Mononuclear cell (primary cell): ENCODE measurements around the gene TMEM120B. TPM values are rescaled to one million over a fixed set of nuclear protein-coding genes. Genes with fewer than 3 reads are reported as not detected.

ENCODE experiments used
- H3K27me3 ChIP-seq: 2 replicates; pipeline ENCODE4 v1.6.0; 2011; ENCODE audit warnings: low read length, control low read depth; ENCODE audit not compliant: insufficient read depth
- H3K4me1 ChIP-seq: 2 replicates; pipeline ENCODE4 v1.5.1; 2011; ENCODE audit warnings: mild to moderate bottlenecking, low read length, control low read depth; ENCODE audit not compliant: insufficient read depth
- H3K4me3 ChIP-seq: 2 replicates; pipeline ENCODE4 v1.5.1; 2011; ENCODE audit warnings: mild to moderate bottlenecking, low read length, moderate library complexity
- H3K9me3 ChIP-seq: 2 replicates; pipeline ENCODE4 v1.5.1; 2011; ENCODE audit warnings: low read depth, mild to moderate bottlenecking, control low read depth, low read length
- total RNA-seq: library from RNA; depleted of rRNA; stranded (reverse); fragments of >200 nt; gene quantifications from one replicate; pipeline ENCODE4 v1.2.3, GENCODE V29; 2012

Gene TMEM120B
- total RNA-seq, 1 donor = 2.1 TPM

DNA sequence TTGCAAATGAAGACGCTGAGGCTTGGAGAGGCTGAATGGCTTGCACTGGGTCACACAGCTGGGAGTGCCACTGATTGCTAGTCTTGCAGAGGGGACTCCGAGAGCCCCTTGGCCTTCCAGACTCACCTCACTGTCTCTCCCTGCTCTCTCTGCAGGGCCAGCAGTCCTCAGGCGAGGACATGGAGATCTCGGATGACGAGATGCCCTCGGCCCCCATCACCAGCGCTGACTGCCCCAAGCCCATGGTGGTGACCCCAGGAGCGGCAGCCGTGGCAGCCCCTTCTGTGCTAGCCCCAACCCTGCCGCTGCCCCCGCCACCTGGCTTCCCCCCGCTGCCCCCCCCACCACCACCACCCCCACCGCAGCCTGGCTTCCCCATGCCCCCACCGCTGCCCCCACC is 101.4 kb downstream of the TMEM120B start:
- Histone ChIP-seq H3K4me3 (no peak overlapping the region), H3K9me3 (no peaks in the 10 kb centered on the region), H3K4me1 (peaks cover 40% of the 10 kb centered on the region), H3K27me3 (no peaks in the 10 kb centered on the region)

DNA sequence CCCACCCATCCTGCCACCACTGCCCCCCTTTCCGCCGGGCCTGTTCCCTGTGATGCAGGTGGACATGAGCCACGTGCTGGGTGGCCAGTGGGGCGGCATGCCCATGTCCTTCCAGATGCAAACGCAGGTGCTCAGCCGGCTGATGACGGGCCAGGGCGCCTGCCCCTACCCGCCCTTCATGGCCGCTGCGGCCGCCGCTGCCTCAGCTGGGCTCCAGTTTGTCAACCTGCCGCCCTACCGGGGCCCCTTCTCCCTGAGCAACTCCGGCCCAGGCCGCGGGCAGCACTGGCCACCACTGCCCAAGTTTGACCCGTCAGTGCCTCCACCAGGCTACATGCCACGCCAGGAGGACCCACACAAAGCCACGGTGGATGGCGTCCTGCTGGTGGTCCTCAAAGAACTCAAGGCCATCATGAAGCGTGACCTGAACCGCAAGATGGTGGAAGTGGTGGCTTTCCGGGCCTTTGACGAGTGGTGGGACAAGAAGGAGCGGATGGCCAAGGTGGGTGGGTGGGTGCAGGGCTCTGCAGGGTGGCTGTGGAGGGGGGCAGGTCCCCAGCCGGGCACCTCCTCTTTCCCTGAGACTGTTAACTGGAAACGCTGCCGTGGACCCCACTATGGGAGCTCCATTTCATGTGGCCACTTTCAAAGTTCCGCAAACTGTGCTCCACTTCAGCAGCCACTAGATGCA is 102.0 kb downstream of the TMEM120B start:
- no peaks in the 10 kb centered on the region for H3K9me3 ChIP-seq
- peaks cover 40% of the 10 kb centered on the region for H3K4me1 ChIP-seq
- no peaks in the 10 kb centered on the region for H3K27me3 ChIP-seq
- H3K4me3 ChIP-seq = no peak overlapping the region

DNA sequence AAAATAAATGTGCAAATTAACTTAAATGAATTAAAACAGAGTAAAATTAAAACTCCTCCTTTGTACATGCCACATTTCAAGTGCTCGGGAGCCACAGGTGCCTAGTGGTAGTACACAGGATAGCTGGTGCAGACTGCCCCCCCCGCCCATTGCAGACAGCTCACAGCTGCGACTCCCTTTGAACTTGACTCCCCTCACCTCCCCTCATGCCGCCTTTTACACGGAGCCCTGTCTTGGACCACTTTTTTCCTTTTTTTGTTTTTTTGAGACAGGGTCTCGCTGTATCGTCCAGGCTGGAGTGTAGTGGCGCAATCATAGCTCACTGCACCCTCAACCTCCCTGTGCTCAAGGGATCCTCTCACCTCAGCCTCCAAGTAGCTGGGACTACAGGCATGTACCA is 102.7 kb downstream of the TMEM120B start:
- no peaks in the 10 kb centered on the region for H3K9me3 ChIP-seq
- no peak overlapping the region for H3K4me3 ChIP-seq
- peaks cover 38% of the 10 kb centered on the region for H3K4me1 ChIP-seq
- no peaks in the 10 kb centered on the region for H3K27me3 ChIP-seq

DNA sequence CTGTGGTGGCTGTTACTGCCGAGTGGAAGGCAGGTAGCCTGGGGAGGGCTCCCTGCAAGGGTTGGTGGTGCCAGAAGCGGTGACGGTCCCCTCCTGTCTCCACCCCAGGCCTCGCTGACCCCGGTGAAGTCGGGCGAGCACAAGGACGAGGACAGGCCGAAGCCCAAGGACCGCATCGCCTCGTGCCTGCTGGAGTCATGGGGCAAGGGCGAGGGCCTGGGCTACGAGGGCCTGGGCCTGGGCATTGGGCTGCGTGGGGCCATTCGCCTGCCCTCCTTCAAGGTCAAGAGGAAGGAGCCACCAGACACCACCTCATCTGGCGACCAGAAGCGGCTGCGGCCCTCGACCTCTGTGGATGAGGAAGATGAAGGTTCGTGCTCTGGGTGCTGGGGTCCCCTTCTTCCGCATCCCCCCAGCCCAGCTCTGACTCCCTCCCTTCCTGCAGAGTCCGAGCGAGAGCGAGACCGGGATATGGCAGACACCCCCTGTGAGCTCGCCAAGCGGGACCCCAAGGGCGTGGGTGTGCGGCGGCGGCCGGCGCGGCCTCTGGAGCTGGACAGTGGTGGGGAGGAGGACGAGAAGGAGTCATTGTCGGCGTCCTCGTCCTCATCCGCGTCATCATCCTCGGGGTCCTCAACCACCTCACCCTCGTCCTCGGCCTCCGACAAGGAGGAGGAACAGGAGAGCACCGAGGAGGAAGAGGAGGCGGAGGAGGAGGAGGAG is 104.5 kb downstream of the TMEM120B start:
- Histone ChIP-seq H3K9me3 (no peaks in the 10 kb centered on the region), H3K4me3 (no peak overlapping the region), H3K27me3 (no peaks in the 10 kb centered on the region), H3K4me1 (peaks cover 19% of the 10 kb centered on the region)

DNA sequence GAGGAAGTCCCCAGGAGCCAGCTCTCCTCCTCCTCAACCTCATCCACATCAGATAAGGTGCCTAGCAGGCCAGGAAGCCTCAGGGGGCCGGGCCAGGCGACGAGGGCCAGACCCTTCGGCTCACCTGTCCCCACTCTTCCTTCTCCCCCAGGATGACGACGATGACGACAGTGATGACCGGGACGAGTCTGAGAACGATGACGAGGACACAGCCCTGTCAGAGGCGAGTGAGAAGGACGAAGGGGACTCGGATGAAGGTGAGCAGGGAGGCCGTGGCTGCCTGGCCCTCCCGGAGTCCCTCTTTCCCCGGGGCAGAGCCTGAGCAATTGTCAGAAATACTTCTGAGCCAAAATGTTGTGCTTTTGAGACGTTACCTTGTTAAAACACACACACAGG is 105.1 kb downstream of the TMEM120B start:
- Histone ChIP-seq H3K27me3 (no peaks in the 10 kb centered on the region), H3K9me3 (no peaks in the 10 kb centered on the region), H3K4me3 (no peak overlapping the region), H3K4me1 (peaks cover 14% of the 10 kb centered on the region)

DNA sequence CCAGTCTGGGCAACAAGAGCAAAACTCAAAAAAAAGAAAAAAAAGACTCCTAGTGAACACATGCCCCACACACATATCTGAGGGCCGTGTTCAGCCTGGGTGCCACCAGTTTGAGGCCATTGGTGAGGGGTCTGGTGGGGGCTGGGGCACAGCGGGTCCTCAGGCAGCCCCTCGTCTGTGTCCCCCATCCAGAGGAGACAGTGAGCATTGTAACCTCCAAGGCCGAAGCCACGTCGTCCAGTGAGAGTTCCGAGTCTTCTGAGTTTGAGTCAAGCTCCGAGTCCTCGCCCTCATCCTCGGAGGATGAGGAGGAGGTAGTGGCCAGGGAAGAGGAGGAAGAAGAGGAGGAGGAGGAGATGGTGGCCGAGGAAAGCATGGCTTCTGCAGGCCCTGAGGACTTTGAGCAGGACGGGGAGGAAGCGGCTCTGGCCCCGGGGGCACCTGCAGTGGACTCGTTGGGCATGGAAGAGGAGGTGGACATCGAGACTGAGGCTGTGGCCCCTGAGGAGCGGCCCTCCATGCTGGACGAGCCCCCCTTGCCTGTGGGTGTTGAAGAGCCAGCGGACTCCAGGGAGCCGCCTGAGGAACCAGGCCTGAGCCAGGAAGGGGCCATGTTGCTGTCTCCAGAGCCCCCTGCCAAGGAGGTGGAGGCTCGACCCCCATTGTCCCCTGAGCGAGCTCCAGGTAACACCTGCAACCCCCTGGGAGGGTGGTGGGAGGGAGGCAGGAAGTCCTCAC is 106.8 kb downstream of the TMEM120B start:
- Histone ChIP-seq H3K9me3 (no peaks in the 10 kb centered on the region), H3K4me3 (no peak overlapping the region), H3K4me1 (no peaks in the 10 kb centered on the region), H3K27me3 (no peaks in the 10 kb centered on the region)

DNA sequence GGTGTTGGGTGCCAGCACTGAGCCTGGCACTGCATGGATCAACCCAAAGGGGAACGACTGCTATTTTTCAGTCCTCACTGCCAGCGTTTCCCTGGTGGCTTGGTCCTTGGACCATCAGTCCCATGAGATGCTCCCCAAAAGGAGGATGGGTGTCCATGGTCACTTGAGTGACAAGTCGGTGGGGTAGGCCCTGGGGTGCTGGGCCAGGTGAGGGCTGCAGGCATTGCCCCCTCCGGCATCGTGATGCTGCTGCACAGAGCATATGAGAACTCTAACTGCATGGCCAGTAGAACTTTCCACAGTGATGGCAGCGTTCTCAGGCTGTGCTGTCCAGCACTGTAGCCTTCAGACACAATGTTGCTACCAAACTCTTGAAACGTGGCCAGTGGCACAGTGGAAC is 107.5 kb downstream of the TMEM120B start:
- Histone ChIP-seq H3K27me3 (no peaks in the 10 kb centered on the region), H3K4me3 (no peak overlapping the region), H3K4me1 (no peaks in the 10 kb centered on the region), H3K9me3 (no peaks in the 10 kb centered on the region)

DNA sequence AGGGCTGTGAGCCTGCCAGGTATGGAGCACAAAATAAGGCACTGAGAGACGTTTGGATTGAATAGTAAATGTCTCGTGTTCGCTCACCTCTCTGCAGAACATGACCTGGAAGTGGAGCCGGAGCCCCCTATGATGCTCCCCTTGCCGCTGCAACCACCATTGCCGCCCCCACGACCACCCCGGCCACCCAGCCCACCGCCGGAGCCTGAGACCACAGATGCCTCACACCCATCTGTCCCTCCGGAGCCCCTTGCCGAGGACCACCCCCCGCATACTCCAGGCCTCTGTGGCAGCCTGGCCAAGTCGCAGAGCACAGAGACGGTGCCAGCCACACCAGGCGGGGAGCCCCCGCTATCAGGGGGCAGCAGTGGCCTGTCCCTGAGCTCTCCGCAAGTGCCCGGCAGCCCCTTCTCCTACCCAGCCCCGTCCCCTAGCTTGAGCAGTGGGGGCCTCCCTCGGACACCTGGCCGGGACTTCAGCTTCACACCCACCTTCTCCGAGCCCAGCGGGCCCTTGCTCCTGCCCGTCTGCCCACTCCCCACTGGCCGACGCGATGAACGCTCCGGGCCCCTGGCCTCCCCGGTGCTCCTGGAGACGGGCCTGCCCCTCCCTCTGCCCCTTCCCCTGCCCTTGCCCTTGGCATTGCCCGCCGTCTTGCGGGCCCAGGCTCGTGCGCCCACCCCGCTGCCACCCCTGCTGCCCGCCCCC is 110.0 kb downstream of the TMEM120B start:
- Histone ChIP-seq H3K4me1 (no peaks in the 10 kb centered on the region), H3K4me3 (no peak overlapping the region), H3K27me3 (no peaks in the 10 kb centered on the region), H3K9me3 (no peaks in the 10 kb centered on the region)

DNA sequence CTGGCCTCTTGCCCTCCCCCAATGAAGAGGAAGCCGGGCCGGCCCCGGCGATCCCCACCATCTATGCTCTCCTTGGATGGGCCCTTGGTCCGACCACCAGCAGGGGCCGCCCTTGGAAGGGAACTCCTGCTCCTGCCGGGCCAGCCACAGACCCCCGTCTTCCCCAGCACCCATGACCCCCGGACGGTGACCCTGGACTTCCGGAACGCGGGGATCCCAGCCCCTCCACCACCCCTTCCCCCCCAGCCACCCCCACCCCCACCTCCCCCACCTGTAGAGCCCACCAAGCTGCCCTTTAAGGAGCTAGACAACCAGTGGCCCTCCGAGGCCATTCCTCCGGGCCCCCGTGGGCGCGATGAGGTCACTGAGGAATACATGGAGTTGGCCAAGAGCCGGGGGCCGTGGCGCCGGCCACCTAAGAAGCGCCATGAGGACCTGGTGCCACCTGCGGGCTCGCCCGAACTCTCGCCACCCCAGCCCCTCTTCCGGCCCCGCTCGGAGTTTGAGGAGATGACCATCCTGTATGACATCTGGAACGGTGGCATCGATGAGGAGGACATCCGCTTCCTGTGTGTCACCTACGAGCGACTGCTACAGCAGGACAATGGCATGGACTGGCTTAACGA is 110.7 kb downstream of the TMEM120B start:
- H3K9me3 ChIP-seq = no peaks in the 10 kb centered on the region
- H3K27me3 ChIP-seq = no peaks in the 10 kb centered on the region
- H3K4me1 ChIP-seq = no peaks in the 10 kb centered on the region
- no peak overlapping the region for H3K4me3 ChIP-seq

DNA sequence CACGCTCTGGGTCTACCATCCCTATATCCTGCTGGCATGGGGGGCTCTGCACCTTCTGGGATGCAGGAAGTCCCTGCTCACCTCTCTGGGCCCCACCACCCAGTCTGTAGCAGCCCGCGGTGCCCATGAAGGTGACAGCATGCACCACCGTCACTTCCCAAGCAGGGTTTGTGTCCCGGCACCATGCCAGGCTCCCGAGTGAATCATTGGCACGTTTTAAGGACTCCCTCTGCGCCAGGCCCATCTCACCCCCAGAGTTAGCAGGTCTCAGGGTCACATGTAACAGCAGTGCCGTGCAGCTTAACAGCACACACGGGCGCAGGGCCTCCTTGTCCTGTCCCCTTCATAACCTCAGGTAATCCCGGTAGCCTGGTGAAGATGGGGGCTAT is 111.2 kb downstream of the TMEM120B start:
- H3K27me3 ChIP-seq = no peaks in the 10 kb centered on the region
- no peaks in the 10 kb centered on the region for H3K9me3 ChIP-seq
- no peak overlapping the region for H3K4me3 ChIP-seq
- no peaks in the 10 kb centered on the region for H3K4me1 ChIP-seq

DNA sequence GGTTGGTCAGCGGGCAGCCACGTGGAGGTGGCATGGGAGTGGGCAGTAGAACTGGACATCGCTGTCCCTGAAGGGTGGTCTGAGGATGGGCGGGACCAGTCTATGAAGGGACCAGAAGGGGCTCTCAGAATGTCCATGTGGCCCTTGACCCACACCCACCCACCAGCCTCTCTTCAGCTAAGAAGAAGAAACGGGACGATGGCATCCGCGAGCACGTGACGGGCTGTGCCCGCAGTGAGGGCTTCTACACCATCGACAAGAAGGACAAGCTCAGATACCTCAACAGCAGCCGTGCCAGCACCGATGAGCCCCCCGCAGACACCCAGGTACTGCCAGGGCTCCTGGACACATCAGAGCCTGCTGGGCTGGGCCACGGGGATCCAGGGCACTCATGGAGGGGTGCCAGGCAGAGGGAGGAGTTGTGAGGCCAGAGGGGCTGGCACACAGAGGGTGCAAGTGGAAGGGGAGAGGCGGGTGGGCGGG is 112.5 kb downstream of the TMEM120B start:
- no peak overlapping the region for H3K4me3 ChIP-seq
- H3K9me3 ChIP-seq = no peaks in the 10 kb centered on the region
- no peaks in the 10 kb centered on the region for H3K4me1 ChIP-seq
- no peaks in the 10 kb centered on the region for H3K27me3 ChIP-seq

DNA sequence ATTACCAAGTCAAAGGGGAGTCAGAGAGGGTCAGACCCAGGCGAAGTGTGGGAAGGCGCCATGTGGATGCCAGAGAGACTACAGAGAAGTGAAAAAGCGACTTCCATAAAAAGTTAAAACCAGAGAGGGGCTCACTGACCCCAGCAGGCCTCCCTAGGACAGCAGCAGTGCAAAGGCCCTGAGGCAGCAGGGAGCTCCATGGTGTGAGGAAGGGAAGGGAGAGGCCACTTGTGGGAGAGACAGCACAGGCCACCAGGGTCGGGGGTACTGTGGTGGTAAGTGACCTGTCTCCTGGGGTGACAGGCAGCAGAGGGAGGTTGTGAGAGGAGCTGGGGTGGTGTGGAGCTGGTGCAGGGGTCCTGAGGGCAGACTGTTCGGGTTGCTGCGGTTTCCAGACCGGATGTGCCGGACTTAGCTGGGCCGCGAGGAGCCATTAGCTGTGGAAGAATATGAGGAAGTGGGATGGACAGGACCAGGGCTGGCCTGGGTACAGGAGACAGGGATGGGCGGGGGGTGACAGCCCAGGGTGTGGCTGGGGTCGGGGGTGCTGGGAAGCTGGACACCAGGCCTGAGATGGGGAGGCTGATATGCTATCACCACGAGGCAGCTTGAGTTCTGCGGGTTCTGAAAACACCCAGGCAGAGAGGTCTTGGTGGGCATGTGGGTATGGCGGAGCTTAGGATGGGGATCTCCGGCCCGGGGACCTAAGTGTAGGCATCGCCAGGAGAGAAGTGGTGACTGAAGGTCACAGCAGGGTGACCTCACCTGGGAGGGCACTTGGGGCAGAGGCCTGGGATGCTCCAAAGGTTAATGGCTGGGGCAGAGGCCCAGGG is 114.0 kb downstream of the TMEM120B start:
- H3K9me3 ChIP-seq = no peaks in the 10 kb centered on the region
- no peaks in the 10 kb centered on the region for H3K4me1 ChIP-seq
- no peaks in the 10 kb centered on the region for H3K27me3 ChIP-seq
- H3K4me3 ChIP-seq = no peak overlapping the region

DNA sequence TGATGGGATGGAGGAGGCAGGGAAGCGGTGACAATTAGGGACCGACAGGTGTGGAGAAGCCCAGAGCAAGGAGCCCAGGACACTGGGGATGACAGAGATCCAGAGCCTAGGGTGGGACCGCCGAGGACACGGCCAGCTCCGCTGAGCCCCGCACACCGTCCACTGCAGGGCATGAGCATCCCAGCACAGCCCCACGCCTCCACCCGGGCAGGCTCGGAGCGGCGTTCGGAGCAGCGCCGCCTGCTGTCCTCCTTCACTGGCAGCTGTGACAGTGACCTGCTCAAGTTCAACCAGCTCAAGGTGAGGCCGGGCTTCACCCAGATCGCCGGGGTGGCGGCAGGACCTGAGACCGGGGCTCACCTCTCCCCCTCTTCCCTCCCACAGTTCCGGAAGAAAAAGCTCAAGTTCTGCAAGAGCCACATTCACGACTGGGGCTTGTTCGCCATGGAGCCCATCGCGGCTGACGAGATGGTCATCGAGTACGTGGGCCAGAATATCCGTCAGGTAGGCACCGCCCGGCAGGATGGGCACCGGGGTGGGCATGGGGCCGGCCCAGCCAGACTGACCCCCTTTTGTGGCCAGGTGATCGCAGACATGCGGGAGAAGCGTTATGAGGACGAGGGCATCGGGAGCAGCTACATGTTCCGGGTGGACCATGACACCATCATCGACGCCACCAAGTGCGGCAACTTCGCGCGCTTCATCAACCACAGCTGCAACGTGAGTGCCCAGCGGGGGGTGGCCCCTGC is 115.0 kb downstream of the TMEM120B start:
- no peaks in the 10 kb centered on the region for H3K27me3 ChIP-seq

More for the DNA sequence above, 115.0 kb downstream of the TMEM120B start:
- peaks cover 5% of the 10 kb centered on the region for H3K4me1 ChIP-seq
- no peaks in the 10 kb centered on the region for H3K9me3 ChIP-seq
- no peak overlapping the region for H3K4me3 ChIP-seq
